ENCODE results near the gene SLC23A1. TPM values are rescaled to one million over a fixed set of nuclear protein-coding genes. Genes with fewer than 3 reads are reported as not detected.
A peak's percentile ranks its signal among the peaks of the same experiment; 100 is the strongest.
"Not testable (repeated sequence)": the region's sequence is repeated elsewhere in the genome, so short reads cannot be mapped to it uniquely, and the experiment has no call there.

Gene SLC23A1
- total RNA-seq, 2 experiments from 2014 or later, result 1.9 to 2.5 TPM

GRCh38 chr5:139392678-139393496 is 9.8 kb upstream of the SLC23A1 start:
- ATAC-seq (peak; percentile 74), DNase-seq (peak; percentile 95)
- H3K27me3 Mint-ChIP-seq, result no peaks in the 10 kb centered on the region
- H3K4me3 Mint-ChIP-seq, result peak overlapping the region; percentile 96
- peaks cover 63% of the 10 kb centered on the region for H3K4me1 Mint-ChIP-seq
- no peaks in the 10 kb centered on the region for H3K9me3 Mint-ChIP-seq (ENCODE audit: low read depth)
- CTCF ChIA-PET, result interaction anchor here (0.5 to 4.4 kb wide), 12 partner anchors 10 to 195 kb away, joined by 3 to 32 read pairs (median 4); partner anchors contain the start of genes MATR3, PAIP2, SIL1 and SPATA24
- peaks cover 26% of the 10 kb centered on the region for H3K36me3 Mint-ChIP-seq
- H3K27ac Mint-ChIP-seq, result peak overlapping the region; percentile 92

GRCh38 chr5:139392324-139392677 is 9.2 kb upstream of the SLC23A1 start:
- CTCF ChIA-PET, result interaction anchor here (0.7 to 4.4 kb wide), 14 partner anchors 11 to 223 kb away, joined by 3 to 32 read pairs (median 4); partner anchors contain the start of genes PAIP2 and SPATA24
- H3K27ac Mint-ChIP-seq, result peak overlapping the region; percentile 100
- H3K36me3 Mint-ChIP-seq, result peaks cover 24% of the 10 kb centered on the region
- peak overlapping the region; percentile 96 for H3K4me3 Mint-ChIP-seq
- H3K27me3 Mint-ChIP-seq, result no peaks in the 10 kb centered on the region
- peaks cover 65% of the 10 kb centered on the region for H3K4me1 Mint-ChIP-seq
- no peaks in the 10 kb centered on the region for H3K9me3 Mint-ChIP-seq (ENCODE audit: low read depth)
- peak; percentile 41 for ATAC-seq
- no peak for DNase-seq

GRCh38 chr5:139391570-139392323 is 8.7 kb upstream of the SLC23A1 start:
- peaks cover 64% of the 10 kb centered on the region for H3K4me1 Mint-ChIP-seq
- no peaks in the 10 kb centered on the region for H3K9me3 Mint-ChIP-seq (ENCODE audit: low read depth)
- DNase-seq (peak; percentile 79), ATAC-seq (peak; percentile 10)
- peaks cover 20% of the 10 kb centered on the region for H3K36me3 Mint-ChIP-seq
- H3K4me3 Mint-ChIP-seq, result peak overlapping the region; percentile 96
- H3K27me3 Mint-ChIP-seq, result no peaks in the 10 kb centered on the region
- CTCF ChIA-PET, result interaction anchor here (0.7 to 4.4 kb wide), 22 partner anchors 11 to 927 kb away, joined by 3 to 32 read pairs (median 3); partner anchors contain the start of genes EGR1, PAIP2 and SPATA24
- H3K27ac Mint-ChIP-seq, result peak overlapping the region; percentile 100

GRCh38 chr5:139390639-139391569 is 7.8 kb upstream of the SLC23A1 start:
- H3K4me3 Mint-ChIP-seq, result peak overlapping the region; percentile 96
- H3K27ac Mint-ChIP-seq, result peak overlapping the region; percentile 100
- H3K9me3 Mint-ChIP-seq (ENCODE audit: low read depth), result no peaks in the 10 kb centered on the region
- ATAC-seq (no peak), DNase-seq (peak; percentile 50)
- H3K4me1 Mint-ChIP-seq, result peaks cover 66% of the 10 kb centered on the region
- CTCF ChIA-PET, result interaction anchor here (0.7 to 4.4 kb wide), 24 partner anchors 10 to 926 kb away, joined by 3 to 32 read pairs (median 3); partner anchors contain the start of genes EGR1, HSPA9, PAIP2 and SPATA24
- H3K36me3 Mint-ChIP-seq, result peaks cover 16% of the 10 kb centered on the region
- H3K27me3 Mint-ChIP-seq, result no peaks in the 10 kb centered on the region

GRCh38 chr5:139389701-139390638 is 6.9 kb upstream of the SLC23A1 start, which contains the start of gene MZB1:
Gene MZB1, minus strand, starts transcription at chr5:139389913. Its CDS starts 57 bp downstream, at chr5:139389856.
- H3K27ac Mint-ChIP-seq, result peak within 1 kb of the TSS; percentile 100
- no peaks in the 10 kb centered on the region for H3K9me3 Mint-ChIP-seq (ENCODE audit: low read depth)
- H3K27me3 Mint-ChIP-seq, result no peaks in the 10 kb centered on the region
- H3K4me3 Mint-ChIP-seq, result peak within 1 kb of the TSS; percentile 96
- peaks cover 68% of the 10 kb centered on the region for H3K4me1 Mint-ChIP-seq
- H3K36me3 Mint-ChIP-seq, result peaks cover 12% of the 10 kb centered on the region
- peak; percentile 50 for ATAC-seq
- DNase-seq, result peak; percentile 95
- CTCF ChIA-PET, result interaction anchor here (0.7 to 4.4 kb wide), 8 partner anchors 12 to 815 kb away, joined by 3 to 32 read pairs (median 5); partner anchors contain the start of genes HSPA9, PAIP2 and SPATA24

- H3K4me3 Mint-ChIP-seq, result peak overlapping the region; percentile 96
- no peak for DNase-seq
- peak overlapping the region; percentile 81 for H3K27ac Mint-ChIP-seq
- H3K4me1 Mint-ChIP-seq, result peaks cover 82% of the 10 kb centered on the region
- H3K36me3 Mint-ChIP-seq, result peaks cover 12% of the 10 kb centered on the region
- CTCF ChIA-PET, result interaction anchor here (0.9 to 1.6 kb wide), 5 partner anchors 12 to 95 kb away, joined by 3 to 6 read pairs (median 3); no protein-coding TSS in a partner anchor
- ATAC-seq, result no peak
- no peaks in the 10 kb centered on the region for H3K27me3 Mint-ChIP-seq
- no peaks in the 10 kb centered on the region for H3K9me3 Mint-ChIP-seq (ENCODE audit: low read depth)
These were observed 5.2 kb upstream of the SLC23A1 start for GRCh38 chr5:139388198-139388821.

- Mint-ChIP-seq H3K4me1 (peaks cover 83% of the 10 kb centered on the region), H3K36me3 (peaks cover 12% of the 10 kb centered on the region), H3K27ac (peak overlapping the region; percentile 81), H3K27me3 (no peaks in the 10 kb centered on the region), H3K4me3 (peak overlapping the region; percentile 96), H3K9me3 (ENCODE audit: low read depth) (no peaks in the 10 kb centered on the region)
- ATAC-seq (no peak), DNase-seq (no peak)
- CTCF ChIA-PET, result interaction anchor here (0.9 to 1.6 kb wide), 5 partner anchors 11 to 95 kb away, joined by 3 to 6 read pairs (median 3); no protein-coding TSS in a partner anchor
These were observed 4.6 kb upstream of the SLC23A1 start for GRCh38 chr5:139387611-139388197.

GRCh38 chr5:139386956-139387355 is 3.9 kb upstream of the SLC23A1 start:
- peak overlapping the region; percentile 81 for H3K27ac Mint-ChIP-seq
- H3K36me3 Mint-ChIP-seq, result peaks cover 12% of the 10 kb centered on the region
- peak overlapping the region; percentile 18 for H3K4me3 Mint-ChIP-seq
- not testable (repeated sequence) for H3K9me3 Mint-ChIP-seq (ENCODE audit: low read depth); DNase-seq; ATAC-seq; H3K27me3 Mint-ChIP-seq
- peaks cover 85% of the 10 kb centered on the region for H3K4me1 Mint-ChIP-seq
- CTCF ChIA-PET, result interaction anchor here (1.3 kb wide), 1 partner anchor 45 kb away, joined by 6 read pairs; no protein-coding TSS in a partner anchor

- Mint-ChIP-seq H3K27ac (peak overlapping the region; percentile 97), H3K9me3 (ENCODE audit: low read depth) (no peaks in the 10 kb centered on the region), H3K36me3 (peaks cover 9% of the 10 kb centered on the region), H3K4me3 (no peak overlapping the region), H3K4me1 (peaks cover 76% of the 10 kb centered on the region), H3K27me3 (no peaks in the 10 kb centered on the region)
- ATAC-seq (no peak), DNase-seq (no peak)
- CTCF ChIA-PET, result interaction anchor here (0.8 to 3.1 kb wide), 3 partner anchors 18 to 44 kb away, joined by 3 to 14 read pairs (median 5); partner anchors contain the start of genes PAIP2 and SPATA24
These were observed 2.9 kb upstream of the SLC23A1 start for GRCh38 chr5:139386050-139386438.

- peak; percentile 60 for DNase-seq
- H3K4me1 Mint-ChIP-seq, result peaks cover 69% of the 10 kb centered on the region
- CTCF ChIA-PET, result interaction anchor here (0.8 to 3.1 kb wide), 4 partner anchors 18 to 43 kb away, joined by 3 to 14 read pairs (median 4); partner anchors contain the start of genes PAIP2 and SPATA24
These were observed 2.3 kb upstream of the SLC23A1 start for GRCh38 chr5:139385061-139386049.

More at GRCh38 chr5:139385061-139386049, 2.3 kb upstream of the SLC23A1 start:
- Mint-ChIP-seq H3K27ac (peak overlapping the region; percentile 97), H3K36me3 (peaks cover 9% of the 10 kb centered on the region), H3K4me3 (peak overlapping the region; percentile 73), H3K9me3 (ENCODE audit: low read depth) (no peaks in the 10 kb centered on the region), H3K27me3 (no peaks in the 10 kb centered on the region)
- ATAC-seq, result peak; percentile 32

Data from activated CD8-positive, alpha-beta memory T cell treated with anti-CD3 and anti-CD28 coated beads, Interleukin-2, amount 10 ng/mL, durations not matched to agents 7 days and 5 days (primary cell).